Measurements from ENCODE around the gene TMPRSS9. TPM values are rescaled to one million over a fixed set of nuclear protein-coding genes. Genes with fewer than 3 reads are reported as not detected.

The TMPRSS9 gene
- total RNA-seq, 1 donor from 2014 or later, result not detected

- Histone ChIP-seq H3K9me3 (replicated peaks) (peaks cover 1% of the 10 kb centered on the region), H3K27ac (replicated peaks) (no peak overlapping the region), H3K4me3 (no peak overlapping the region), H3K36me3 (no peaks in the 10 kb centered on the region), H3K27me3 (ENCODE audit: low read depth) (peaks cover 40% of the 10 kb centered on the region), H3K4me1 (no peaks in the 10 kb centered on the region)
- TF ChIP-seq CTCF (IDR thresholded peaks at IDR 0.05; ENCODE audit: borderline replicate concordance), result no peak
- no peak for DNase-seq
- intact Hi-C loops (cut with micrococcal nuclease), result no loop called here
Measured at GRCh38 chr19:2398735-2399305, 38.8 kb downstream of the TMPRSS9 start.

GRCh38 chr19:2399582-2399981 is 39.5 kb downstream of the TMPRSS9 start:
- H3K27ac ChIP-seq (replicated peaks), result no peak overlapping the region
- no peaks in the 10 kb centered on the region for H3K36me3 ChIP-seq
- TF ChIP-seq CTCF (IDR thresholded peaks at IDR 0.05; ENCODE audit: borderline replicate concordance), result no peak
- no peak overlapping the region for H3K4me3 ChIP-seq
- no peak for DNase-seq
- H3K27me3 ChIP-seq (ENCODE audit: low read depth), result peaks cover 34% of the 10 kb centered on the region
- intact Hi-C loops (cut with micrococcal nuclease), result no loop called here
- peaks cover 9% of the 10 kb centered on the region for H3K9me3 ChIP-seq (replicated peaks)
- no peaks in the 10 kb centered on the region for H3K4me1 ChIP-seq

- intact Hi-C loops (cut with micrococcal nuclease), result no loop called here
- DNase-seq, result no peak
- Histone ChIP-seq H3K27ac (replicated peaks) (no peak overlapping the region), H3K27me3 (ENCODE audit: low read depth) (peaks cover 42% of the 10 kb centered on the region), H3K36me3 (no peaks in the 10 kb centered on the region), H3K4me3 (no peak overlapping the region), H3K9me3 (replicated peaks) (peaks cover 14% of the 10 kb centered on the region), H3K4me1 (no peaks in the 10 kb centered on the region)
- TF ChIP-seq CTCF (IDR thresholded peaks at IDR 0.05; ENCODE audit: borderline replicate concordance), result no peak
Measured at GRCh38 chr19:2408247-2408646, 48.2 kb downstream of the TMPRSS9 start.

GRCh38 chr19:2409352-2409912 is 49.4 kb downstream of the TMPRSS9 start:
- no peak overlapping the region for H3K27ac ChIP-seq (replicated peaks)
- no peak for DNase-seq
- no peak overlapping the region for H3K4me3 ChIP-seq
- intact Hi-C loops (cut with micrococcal nuclease), result no loop called here
- H3K9me3 ChIP-seq (replicated peaks), result peaks cover 6% of the 10 kb centered on the region
- H3K4me1 ChIP-seq, result no peaks in the 10 kb centered on the region
- H3K27me3 ChIP-seq (ENCODE audit: low read depth), result peaks cover 42% of the 10 kb centered on the region
- TF ChIP-seq CTCF (IDR thresholded peaks at IDR 0.05; ENCODE audit: borderline replicate concordance), result no peak
- no peaks in the 10 kb centered on the region for H3K36me3 ChIP-seq

GRCh38 chr19:2410023-2410422 is 50.0 kb downstream of the TMPRSS9 start:
- no peaks in the 10 kb centered on the region for H3K36me3 ChIP-seq
- no peak for DNase-seq
- H3K27ac ChIP-seq (replicated peaks), result no peak overlapping the region
- TF ChIP-seq CTCF (IDR thresholded peaks at IDR 0.05; ENCODE audit: borderline replicate concordance), result no peak
- peaks cover 4% of the 10 kb centered on the region for H3K9me3 ChIP-seq (replicated peaks)
- no peaks in the 10 kb centered on the region for H3K4me1 ChIP-seq
- no peak overlapping the region for H3K4me3 ChIP-seq
- peaks cover 42% of the 10 kb centered on the region for H3K27me3 ChIP-seq (ENCODE audit: low read depth)
- intact Hi-C loops (cut with micrococcal nuclease), result no loop called here
